Measurements from ENCODE around the gene FNDC1. TPM values are rescaled to one million over a fixed set of nuclear protein-coding genes. Genes with fewer than 3 reads are reported as not detected.

FNDC1 gene
- total RNA-seq, 2 donors from 2014 or later = 0.09 to 0.51 TPM

GRCh38 chr6:159254186-159254585 is 85.0 kb downstream of the FNDC1 start:
- Histone ChIP-seq H3K9me3 (no peaks in the 10 kb centered on the region), H3K4me3 (no peak overlapping the region), H3K4me1 (replicated peaks) (no peaks in the 10 kb centered on the region), H3K27me3 (replicated peaks; ENCODE audit: insufficient read depth) (no peaks in the 10 kb centered on the region), H3K36me3 (no peaks in the 10 kb centered on the region), H3K27ac (no peak overlapping the region)
- WGBS = 70% methylated on average over 2 of the region's 2 CpGs
- no peak for DNase-seq (ENCODE audit: low spot score)
- intact Hi-C loops (cut with DNase I) = loop anchor here (10.0 kb wide), 1 partner anchor 401 kb away; no protein-coding TSS in a partner anchor
- no peak for TF ChIP-seq POLR2AphosphoS5 (IDR thresholded peaks at IDR 0.05)
- TF ChIP-seq, protein P1, sequence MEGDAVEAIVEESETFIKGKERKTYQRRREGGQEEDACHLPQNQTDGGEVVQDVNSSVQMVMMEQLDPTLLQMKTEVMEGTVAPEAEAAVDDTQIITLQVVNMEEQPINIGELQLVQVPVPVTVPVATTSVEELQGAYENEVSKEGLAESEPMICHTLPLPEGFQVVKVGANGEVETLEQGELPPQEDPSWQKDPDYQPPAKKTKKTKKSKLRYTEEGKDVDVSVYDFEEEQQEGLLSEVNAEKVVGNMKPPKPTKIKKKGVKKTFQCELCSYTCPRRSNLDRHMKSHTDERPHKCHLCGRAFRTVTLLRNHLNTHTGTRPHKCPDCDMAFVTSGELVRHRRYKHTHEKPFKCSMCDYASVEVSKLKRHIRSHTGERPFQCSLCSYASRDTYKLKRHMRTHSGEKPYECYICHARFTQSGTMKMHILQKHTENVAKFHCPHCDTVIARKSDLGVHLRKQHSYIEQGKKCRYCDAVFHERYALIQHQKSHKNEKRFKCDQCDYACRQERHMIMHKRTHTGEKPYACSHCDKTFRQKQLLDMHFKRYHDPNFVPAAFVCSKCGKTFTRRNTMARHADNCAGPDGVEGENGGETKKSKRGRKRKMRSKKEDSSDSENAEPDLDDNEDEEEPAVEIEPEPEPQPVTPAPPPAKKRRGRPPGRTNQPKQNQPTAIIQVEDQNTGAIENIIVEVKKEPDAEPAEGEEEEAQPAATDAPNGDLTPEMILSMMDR (IDR thresholded peaks at IDR 0.05) = no peak
- TF ChIP-seq POLR2A (IDR thresholded peaks at IDR 0.05) = no peak

DNA sequence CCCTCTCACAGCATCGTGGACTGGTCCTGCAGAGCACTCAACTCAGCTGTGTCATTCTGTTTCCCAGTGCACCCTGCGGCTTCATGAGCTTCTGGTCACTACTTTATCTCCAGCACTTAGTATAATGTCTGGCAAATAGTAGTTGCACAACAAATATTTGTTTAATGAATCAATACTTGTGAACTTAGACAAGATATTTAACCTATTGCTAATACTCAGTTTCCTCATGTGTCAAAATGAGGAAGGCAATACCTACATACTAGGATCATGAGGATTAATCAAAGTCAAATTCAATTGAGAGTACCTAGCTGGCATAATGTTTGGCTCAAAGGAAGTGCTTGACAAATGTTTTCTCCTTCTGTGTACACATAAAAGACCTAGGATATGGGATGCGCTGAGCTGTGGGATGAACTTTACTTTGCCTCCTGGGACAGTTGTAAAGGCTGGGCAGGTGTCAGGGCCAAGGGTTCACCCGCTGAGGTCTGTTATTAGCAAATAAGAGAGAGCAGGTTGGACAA is 86.3 kb downstream of the FNDC1 start:
- Histone ChIP-seq H3K36me3 (no peaks in the 10 kb centered on the region), H3K4me1 (replicated peaks) (no peaks in the 10 kb centered on the region), H3K9me3 (no peaks in the 10 kb centered on the region), H3K4me3 (no peak overlapping the region), H3K27ac (no peak overlapping the region), H3K27me3 (replicated peaks; ENCODE audit: insufficient read depth) (no peaks in the 10 kb centered on the region)
- TF ChIP-seq POLR2AphosphoS5 (IDR thresholded peaks at IDR 0.05) = no peak
- TF ChIP-seq, protein P1 (IDR thresholded peaks at IDR 0.05) = no peak
- no peak for TF ChIP-seq POLR2A (IDR thresholded peaks at IDR 0.05)
- no peak for DNase-seq (ENCODE audit: low spot score)
- intact Hi-C loops (cut with DNase I) = loop anchor here (10.0 kb wide), 1 partner anchor 399 kb away; no protein-coding TSS in a partner anchor
- WGBS = 72% methylated on average over 4 of the region's 4 CpGs

DNA sequence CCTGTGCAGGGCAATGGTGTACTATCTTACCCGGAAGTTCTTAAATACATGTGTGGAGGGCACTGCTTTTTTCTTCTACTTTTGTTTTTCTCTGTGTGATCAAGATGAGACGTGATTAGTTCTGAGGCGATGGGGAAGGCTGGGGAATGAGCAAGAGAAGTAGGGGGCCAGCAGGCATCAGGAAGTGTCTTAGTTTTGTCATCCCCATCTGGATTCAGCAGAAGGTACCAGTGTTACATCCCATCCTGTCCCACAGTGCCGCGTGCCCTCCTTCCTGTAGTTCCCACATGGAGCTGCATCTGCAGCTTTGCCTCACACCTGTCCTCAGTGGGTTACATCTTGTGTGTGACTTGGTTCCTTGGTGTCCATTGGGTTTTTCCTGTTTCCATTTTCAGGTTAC is 86.9 kb downstream of the FNDC1 start:
- intact Hi-C loops (cut with DNase I) = loop anchor here (10.0 kb wide), 1 partner anchor 399 kb away; no protein-coding TSS in a partner anchor

GRCh38 chr6:159257846-159258245 is 88.6 kb downstream of the FNDC1 start:
- H3K4me3 ChIP-seq = no peak overlapping the region
- TF ChIP-seq POLR2A (IDR thresholded peaks at IDR 0.05) (no peak), POLR2AphosphoS5 (IDR thresholded peaks at IDR 0.05) (no peak)
- TF ChIP-seq, protein P1 (IDR thresholded peaks at IDR 0.05) = no peak
- H3K27me3 ChIP-seq (replicated peaks; ENCODE audit: insufficient read depth) = no peaks in the 10 kb centered on the region
- no peaks in the 10 kb centered on the region for H3K36me3 ChIP-seq
- intact Hi-C loops (cut with DNase I) = loop anchor here (10.0 kb wide), 1 partner anchor 397 kb away; no protein-coding TSS in a partner anchor
- no peaks in the 10 kb centered on the region for H3K9me3 ChIP-seq
- WGBS = 92% methylated on average over 6 of the region's 6 CpGs
- H3K4me1 ChIP-seq (replicated peaks) = no peaks in the 10 kb centered on the region
- no peak for DNase-seq (ENCODE audit: low spot score)
- no peak overlapping the region for H3K27ac ChIP-seq

More for the DNA sequence above, 86.9 kb downstream of the FNDC1 start:
- no peak overlapping the region for H3K4me3 ChIP-seq
- no peaks in the 10 kb centered on the region for H3K4me1 ChIP-seq (replicated peaks)
- TF ChIP-seq POLR2AphosphoS5 (IDR thresholded peaks at IDR 0.05) = no peak
- TF ChIP-seq POLR2A (IDR thresholded peaks at IDR 0.05) = no peak
- TF ChIP-seq, protein P1 (IDR thresholded peaks at IDR 0.05) = no peak
- no peaks in the 10 kb centered on the region for H3K36me3 ChIP-seq
- no peaks in the 10 kb centered on the region for H3K9me3 ChIP-seq
- no peak overlapping the region for H3K27ac ChIP-seq
- DNase-seq (ENCODE audit: low spot score) = no peak
- WGBS = 89% methylated on average over 5 of the region's 5 CpGs
- H3K27me3 ChIP-seq (replicated peaks; ENCODE audit: insufficient read depth) = no peaks in the 10 kb centered on the region
